ENCODE data around the gene NEK7.
A peak's percentile ranks its signal among the peaks of the same experiment; 100 is the strongest.

The NEK7 gene

GRCh38 chr1:198330982-198331615 lies 174.3 kb downstream of the NEK7 start:
- Mint-ChIP-seq H3K4me1 (no peaks in the 10 kb centered on the region), H3K27ac (no peak overlapping the region), H3K4me3 (no peak overlapping the region), H3K27me3 (peaks cover 23% of the 10 kb centered on the region), H3K9me3 (no peaks in the 10 kb centered on the region)
- DNase-seq (no peak), ATAC-seq (no peak)

GRCh38 chr1:198333744-198334143 lies 176.9 kb downstream of the NEK7 start:
- Mint-ChIP-seq H3K27ac (no peak overlapping the region), H3K4me3 (no peak overlapping the region), H3K4me1 (no peaks in the 10 kb centered on the region), H3K9me3 (peaks cover 0 to 8% of the 10 kb centered on the region in 2 donors), H3K27me3 (peaks cover 23% of the 10 kb centered on the region)
- ATAC-seq (no peak), DNase-seq (no peak)

DNA sequence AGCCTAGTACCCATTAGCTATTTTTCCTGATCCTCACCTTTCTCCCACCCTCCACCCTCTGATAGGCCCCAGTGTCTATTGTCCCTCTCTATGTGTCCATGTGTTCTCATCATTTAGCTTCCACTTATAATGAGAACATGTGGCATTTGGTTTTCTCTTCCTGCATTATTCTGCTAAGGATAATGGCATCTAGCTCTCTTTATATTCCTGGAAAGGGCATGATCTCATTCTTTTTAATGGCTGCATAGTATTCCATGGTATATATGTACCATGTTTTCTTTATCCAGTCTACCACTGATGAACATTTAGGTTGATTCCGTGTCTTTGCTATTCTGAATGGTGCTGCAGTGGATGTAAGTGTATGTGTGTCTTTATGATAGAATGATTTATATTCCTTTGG lies 178.9 kb downstream of the NEK7 start:
- Mint-ChIP-seq H3K9me3 (peaks cover 0 to 8% of the 10 kb centered on the region in 2 donors), H3K4me1 (no peaks in the 10 kb centered on the region), H3K4me3 (no peak overlapping the region), H3K27me3 (peaks cover 19% of the 10 kb centered on the region), H3K27ac (no peak overlapping the region)
- no peak for ATAC-seq
- no peak for DNase-seq

DNA sequence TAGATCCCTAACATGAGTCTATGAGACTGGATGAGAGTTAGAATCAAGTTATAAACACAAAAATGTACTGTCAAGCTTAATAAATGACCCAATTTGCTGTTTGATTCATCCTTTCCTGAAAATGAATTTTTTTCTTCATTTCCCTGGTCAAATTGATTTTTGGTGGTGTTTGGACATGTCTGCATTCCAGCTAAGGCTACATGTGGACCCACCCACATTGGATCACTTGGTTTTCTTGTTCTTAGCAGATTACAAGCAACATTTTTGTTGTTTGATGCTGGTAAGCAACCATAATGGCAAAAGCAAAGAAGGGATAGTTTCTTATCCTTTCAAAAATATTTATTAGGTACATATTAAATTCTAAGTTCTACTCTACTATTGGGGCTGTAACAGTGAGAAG lies 181.1 kb downstream of the NEK7 start:
- no peak for ATAC-seq
- Mint-ChIP-seq H3K27ac (no peak overlapping the region), H3K9me3 (peaks cover 0 to 8% of the 10 kb centered on the region in 2 donors), H3K27me3 (no peaks in the 10 kb centered on the region), H3K4me1 (no peaks in the 10 kb centered on the region), H3K4me3 (no peak overlapping the region)
- no peak for DNase-seq

GRCh38 chr1:198340139-198340538 lies 183.3 kb downstream of the NEK7 start:
- ATAC-seq (no peak), DNase-seq (no peak)
- no peaks in the 10 kb centered on the region for H3K4me1 Mint-ChIP-seq
- H3K9me3 Mint-ChIP-seq, result peaks cover 0 to 8% of the 10 kb centered on the region in 2 donors
- H3K27me3 Mint-ChIP-seq, result no peaks in the 10 kb centered on the region
- no peak overlapping the region for H3K4me3 Mint-ChIP-seq
- no peak overlapping the region for H3K27ac Mint-ChIP-seq

GRCh38 chr1:198346178-198346577 lies 189.4 kb downstream of the NEK7 start:
- DNase-seq (no peak), ATAC-seq (no peak)
- Mint-ChIP-seq H3K9me3 (no peaks in the 10 kb centered on the region), H3K4me1 (no peaks in the 10 kb centered on the region), H3K27me3 (no peaks in the 10 kb centered on the region), H3K27ac (no peak overlapping the region), H3K4me3 (no peak overlapping the region)

DNA sequence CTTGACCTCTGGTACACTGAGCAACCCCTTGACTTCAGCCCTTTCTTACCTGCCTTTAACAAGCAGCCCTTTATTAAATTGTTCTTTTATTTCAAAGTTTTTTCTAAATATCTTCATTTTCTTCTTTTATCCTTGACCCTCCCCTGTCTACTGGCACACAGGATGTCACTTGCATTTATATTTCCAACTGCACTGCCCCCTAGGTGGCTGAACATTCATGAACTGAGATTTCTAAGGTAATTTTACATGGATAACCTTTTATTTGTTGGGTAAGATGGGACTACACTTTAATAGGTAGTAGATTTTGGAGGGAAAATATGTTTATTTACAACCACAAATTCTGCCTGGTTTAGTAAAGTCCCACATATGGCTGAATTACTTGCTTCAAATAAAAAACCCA lies 193.7 kb downstream of the NEK7 start:
- H3K27me3 Mint-ChIP-seq, result no peaks in the 10 kb centered on the region
- ATAC-seq (no peak), DNase-seq (no peak)
- no peak overlapping the region for H3K27ac Mint-ChIP-seq
- H3K4me1 Mint-ChIP-seq, result no peaks in the 10 kb centered on the region
- no peak overlapping the region for H3K4me3 Mint-ChIP-seq
- no peaks in the 10 kb centered on the region for H3K9me3 Mint-ChIP-seq

DNA sequence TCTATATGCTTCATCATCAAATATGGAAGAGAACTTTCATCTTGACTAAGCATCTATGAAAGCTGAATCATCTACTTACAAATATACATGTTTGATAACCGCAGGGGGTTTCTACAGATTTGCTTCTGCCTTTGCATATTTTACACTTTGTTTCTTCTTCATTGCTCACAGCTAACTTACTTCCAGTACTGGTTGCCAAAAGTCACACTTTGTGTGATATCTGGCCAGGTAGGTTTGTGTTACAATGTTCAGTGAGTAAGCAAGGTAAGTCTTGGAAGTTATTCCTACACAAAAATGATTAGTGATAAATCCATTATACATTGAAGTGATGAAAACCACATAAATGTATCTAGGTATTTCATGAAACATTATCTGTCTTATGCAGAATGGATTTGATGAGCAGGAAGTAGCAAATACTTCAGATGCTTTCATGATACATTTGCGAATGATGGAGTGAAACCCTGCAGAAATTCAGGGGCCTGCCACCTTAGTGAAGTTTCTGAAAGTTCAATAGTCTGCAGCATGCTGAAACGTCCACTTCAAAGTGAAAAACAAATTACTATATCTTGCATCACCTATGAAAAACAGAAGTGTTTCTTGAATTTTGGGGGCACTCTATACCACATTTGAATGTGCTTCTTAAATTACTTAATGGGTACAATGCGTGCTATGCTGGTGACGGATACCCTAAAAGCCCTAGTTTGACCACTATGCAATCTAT lies 196.3 kb downstream of the NEK7 start:
- Mint-ChIP-seq H3K9me3 (no peaks in the 10 kb centered on the region), H3K4me1 (no peaks in the 10 kb centered on the region), H3K27me3 (no peaks in the 10 kb centered on the region), H3K4me3 (no peak overlapping the region), H3K27ac (no peak overlapping the region)
- ATAC-seq (no peak), DNase-seq (no peak)

DNA sequence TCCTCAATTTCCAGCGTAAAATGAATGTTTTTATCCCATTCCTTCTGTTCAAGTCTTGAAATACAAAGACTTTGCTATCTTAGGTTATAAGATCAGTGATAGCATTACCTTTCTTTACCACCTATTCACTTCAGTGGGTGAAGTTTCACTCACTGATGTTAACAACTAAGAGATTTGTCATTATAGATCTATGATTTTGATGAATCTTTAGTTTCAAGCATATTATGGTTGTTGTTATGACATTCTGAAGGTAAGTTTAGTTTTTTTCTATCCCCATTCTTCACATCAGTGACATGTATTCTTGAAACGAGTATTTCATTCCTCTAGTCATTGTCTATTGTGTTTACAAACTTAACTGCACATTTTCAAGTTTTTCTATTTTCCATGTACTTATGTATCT lies 201.1 kb downstream of the NEK7 start:
- Mint-ChIP-seq H3K27me3 (no peaks in the 10 kb centered on the region), H3K27ac (no peak overlapping the region)

DNA sequence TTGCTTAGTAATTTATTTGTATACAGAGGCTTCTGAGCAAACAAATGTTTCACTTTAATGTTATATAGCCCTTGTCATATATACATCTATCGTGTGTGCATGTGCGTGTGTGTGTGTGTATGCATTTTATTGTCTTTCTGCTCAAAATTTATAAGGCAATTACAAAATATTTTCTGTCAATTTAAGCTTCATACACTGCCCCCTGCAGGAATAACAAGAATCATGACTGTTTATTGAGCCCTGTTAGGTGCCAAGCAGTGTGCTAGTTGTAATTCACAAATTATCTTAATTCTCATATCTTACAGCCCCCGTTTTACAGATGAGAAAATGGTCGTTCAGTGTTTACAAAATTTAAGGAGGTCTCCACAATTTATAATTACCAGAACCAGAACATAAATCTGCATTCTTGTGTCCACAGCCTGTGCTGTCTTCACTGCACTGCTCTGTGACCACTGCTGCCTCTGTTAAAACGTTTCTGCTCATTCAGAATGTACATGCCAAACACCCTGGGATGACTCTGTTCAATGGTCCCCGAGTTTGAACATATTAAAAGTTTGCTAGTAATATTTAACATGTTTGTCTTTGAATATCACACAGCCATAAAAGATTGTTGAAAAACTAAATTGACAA lies 202.3 kb downstream of the NEK7 start:
- Mint-ChIP-seq H3K27ac (no peak overlapping the region), H3K27me3 (no peaks in the 10 kb centered on the region), H3K4me3 (no peak overlapping the region), H3K4me1 (no peaks in the 10 kb centered on the region), H3K9me3 (no peaks in the 10 kb centered on the region)
- DNase-seq (peak in 1 of 2 donors; percentile 3), ATAC-seq (no peak)

More for the DNA sequence above, 201.1 kb downstream of the NEK7 start:
- no peak for DNase-seq
- H3K4me1 Mint-ChIP-seq, result no peaks in the 10 kb centered on the region
- no peaks in the 10 kb centered on the region for H3K9me3 Mint-ChIP-seq
- H3K4me3 Mint-ChIP-seq, result no peak overlapping the region
- peak; percentile 39 for ATAC-seq

- ATAC-seq (no peak), DNase-seq (no peak)
- no peak overlapping the region for H3K4me3 Mint-ChIP-seq
- no peaks in the 10 kb centered on the region for H3K9me3 Mint-ChIP-seq
- no peak overlapping the region for H3K27ac Mint-ChIP-seq
- no peaks in the 10 kb centered on the region for H3K4me1 Mint-ChIP-seq
- H3K27me3 Mint-ChIP-seq, result no peaks in the 10 kb centered on the region
Observed at GRCh38 chr1:198360208-198360729, 203.5 kb downstream of the NEK7 start.

- Mint-ChIP-seq H3K4me1 (no peaks in the 10 kb centered on the region), H3K4me3 (no peak overlapping the region), H3K9me3 (no peaks in the 10 kb centered on the region), H3K27ac (no peak overlapping the region), H3K27me3 (no peaks in the 10 kb centered on the region)
- ATAC-seq (no peak), DNase-seq (no peak)
Observed at GRCh38 chr1:198361237-198361767, 204.5 kb downstream of the NEK7 start.

GRCh38 chr1:198363625-198364151 lies 206.9 kb downstream of the NEK7 start:
- Mint-ChIP-seq H3K27ac (no peak overlapping the region), H3K4me3 (no peak overlapping the region), H3K4me1 (no peaks in the 10 kb centered on the region), H3K27me3 (no peaks in the 10 kb centered on the region), H3K9me3 (peaks cover 5 to 8% of the 10 kb centered on the region in 2 donors)
- DNase-seq, result no peak
- ATAC-seq, result peak; percentile 46

DNA sequence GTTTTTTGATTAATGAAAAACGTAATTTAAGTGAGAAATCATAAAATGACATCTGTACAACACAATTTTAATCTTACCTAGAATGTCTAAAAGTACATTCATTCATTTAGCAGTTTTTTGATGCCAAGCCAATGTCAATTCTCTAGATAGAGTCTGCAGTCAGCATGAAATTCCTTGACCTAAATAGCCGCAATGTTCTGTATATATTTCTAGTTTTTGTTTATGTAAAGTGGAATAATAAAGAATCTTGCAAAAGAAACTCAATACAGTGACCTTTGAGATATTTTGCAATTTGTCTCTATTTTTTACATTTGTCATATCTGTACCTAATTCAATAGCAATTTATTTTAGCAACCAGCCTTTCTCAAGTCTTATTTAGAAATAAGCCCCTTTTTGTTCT lies 207.7 kb downstream of the NEK7 start:
- Mint-ChIP-seq H3K9me3 (peaks cover 11% of the 10 kb centered on the region in 2 donors), H3K4me3 (no peak overlapping the region), H3K27ac (no peak overlapping the region), H3K4me1 (no peaks in the 10 kb centered on the region), H3K27me3 (no peaks in the 10 kb centered on the region)
- ATAC-seq (no peak), DNase-seq (no peak)

- Mint-ChIP-seq H3K27ac (no peak overlapping the region), H3K4me1 (no peaks in the 10 kb centered on the region), H3K27me3 (no peaks in the 10 kb centered on the region), H3K4me3 (no peak overlapping the region), H3K9me3 (peaks cover 16 to 17% of the 10 kb centered on the region in 2 donors)
- ATAC-seq, result no peak
- DNase-seq, result no peak
Observed at GRCh38 chr1:198367296-198367695, 210.5 kb downstream of the NEK7 start.

GRCh38 chr1:198370996-198371395 lies 214.2 kb downstream of the NEK7 start:
- no peak for ATAC-seq
- no peak overlapping the region for H3K4me3 Mint-ChIP-seq
- no peaks in the 10 kb centered on the region for H3K27me3 Mint-ChIP-seq
- H3K27ac Mint-ChIP-seq, result no peak overlapping the region
- peaks cover 22 to 40% of the 10 kb centered on the region in 2 donors for H3K9me3 Mint-ChIP-seq
- DNase-seq, result no peak
- H3K4me1 Mint-ChIP-seq, result no peaks in the 10 kb centered on the region

Data from stimulated activated naive CD8-positive, alpha-beta T cell treated with anti-CD3 and anti-CD28 coated beads, Interleukin-15, amount 100 ng/mL, for 72 hours (primary cell).